Cardiac fibroblast (primary cell): ENCODE data around the gene PCED1B.
"Not testable (repeated sequence)": the region's sequence is repeated elsewhere in the genome, so short reads cannot be mapped to it uniquely, and the experiment has no call there.

Source experiments
- DNase-seq, 2 donors: peaks; one replicate each; pipeline versions ENCODE4 v3.0.0 to v3.0.0-alpha.2; 2010; ENCODE audit warnings: low read depth in 2 of 2
- H3K4me3 ChIP-seq, 2 donors: replicated peaks in 1 of 2; 1 replicate in 1 of 2; 2 replicates in 1 of 2; pipeline ENCODE4 v1.5.1; 2011; ENCODE audit warnings: low read depth in 2 of 2, low read length in 2 of 2, mild to moderate bottlenecking in 2 of 2, moderate library complexity in 1 of 2
- TF ChIP-seq, protein P1 (sequence below): IDR thresholded peaks from one replicate; pipeline ENCODE4 v1.5.1; 2011; ENCODE audit warnings: low read depth, mild to moderate bottlenecking, low read length, inconsistent platforms

Gene PCED1B

GRCh38 chr12:47035484-47035883 is 43.9 kb upstream of the PCED1B start:
- DNase-seq: no peak
- H3K4me3 ChIP-seq: no peak overlapping the region
- TF ChIP-seq, protein P1, sequence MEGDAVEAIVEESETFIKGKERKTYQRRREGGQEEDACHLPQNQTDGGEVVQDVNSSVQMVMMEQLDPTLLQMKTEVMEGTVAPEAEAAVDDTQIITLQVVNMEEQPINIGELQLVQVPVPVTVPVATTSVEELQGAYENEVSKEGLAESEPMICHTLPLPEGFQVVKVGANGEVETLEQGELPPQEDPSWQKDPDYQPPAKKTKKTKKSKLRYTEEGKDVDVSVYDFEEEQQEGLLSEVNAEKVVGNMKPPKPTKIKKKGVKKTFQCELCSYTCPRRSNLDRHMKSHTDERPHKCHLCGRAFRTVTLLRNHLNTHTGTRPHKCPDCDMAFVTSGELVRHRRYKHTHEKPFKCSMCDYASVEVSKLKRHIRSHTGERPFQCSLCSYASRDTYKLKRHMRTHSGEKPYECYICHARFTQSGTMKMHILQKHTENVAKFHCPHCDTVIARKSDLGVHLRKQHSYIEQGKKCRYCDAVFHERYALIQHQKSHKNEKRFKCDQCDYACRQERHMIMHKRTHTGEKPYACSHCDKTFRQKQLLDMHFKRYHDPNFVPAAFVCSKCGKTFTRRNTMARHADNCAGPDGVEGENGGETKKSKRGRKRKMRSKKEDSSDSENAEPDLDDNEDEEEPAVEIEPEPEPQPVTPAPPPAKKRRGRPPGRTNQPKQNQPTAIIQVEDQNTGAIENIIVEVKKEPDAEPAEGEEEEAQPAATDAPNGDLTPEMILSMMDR: no peak

DNA sequence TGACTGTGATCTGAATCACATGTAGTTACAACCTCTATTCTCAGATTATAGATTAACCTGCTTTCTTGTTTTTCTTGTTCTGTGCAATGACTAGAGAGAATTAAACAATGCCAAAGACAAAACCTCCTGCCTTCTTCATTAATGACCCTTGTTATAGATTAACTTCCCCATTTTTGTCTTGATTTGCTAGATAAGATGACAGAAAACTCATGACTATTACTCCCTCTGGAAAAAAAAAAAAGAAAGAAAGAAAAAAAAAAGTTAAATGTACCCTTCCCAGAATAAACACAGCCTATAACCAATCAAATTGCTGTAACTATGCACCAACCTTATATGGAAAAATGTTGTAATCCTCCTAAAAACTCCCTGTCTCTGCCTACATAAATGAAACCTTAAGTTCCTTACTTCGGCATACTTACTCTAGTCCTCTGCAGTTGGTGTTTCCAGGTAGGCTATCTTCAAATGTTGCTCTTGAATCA is 41.1 kb upstream of the PCED1B start:
- TF ChIP-seq, protein P1: no peak
- DNase-seq: peak in 1 of 2 donors; percentile 31
- H3K4me3 ChIP-seq: no peak overlapping the region

- H3K4me3 ChIP-seq: no peak overlapping the region
- TF ChIP-seq, protein P1: no peak
- DNase-seq: no peak
Measured at GRCh38 chr12:47039079-47039478, 40.3 kb upstream of the PCED1B start.

GRCh38 chr12:47039756-47040155 is 39.7 kb upstream of the PCED1B start:
- DNase-seq: no peak
- TF ChIP-seq, protein P1: no peak
- H3K4me3 ChIP-seq: no peak overlapping the region

DNA sequence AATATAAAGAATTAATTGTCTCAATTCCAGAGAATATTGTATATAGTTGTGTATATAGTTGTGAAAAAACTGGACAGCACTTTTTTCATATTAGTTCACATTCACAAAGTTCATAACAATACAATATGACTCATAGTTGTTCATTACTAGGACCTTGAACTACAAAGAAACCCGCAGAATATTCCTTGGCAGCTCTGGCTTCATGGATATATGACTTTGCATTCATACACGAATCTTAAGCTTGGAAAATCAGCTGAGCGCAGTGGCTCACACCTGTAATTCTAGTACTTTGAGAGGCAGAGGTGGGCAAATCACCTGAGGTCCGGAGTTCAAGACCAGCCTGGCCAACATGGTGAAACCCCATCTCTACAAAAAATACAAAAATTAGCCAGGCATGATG is 38.1 kb upstream of the PCED1B start:
- H3K4me3 ChIP-seq: no peak overlapping the region
- TF ChIP-seq, protein P1: no peak
- no peak for DNase-seq

GRCh38 chr12:47048541-47048940 is 30.9 kb upstream of the PCED1B start:
- no peak overlapping the region for H3K4me3 ChIP-seq
- TF ChIP-seq, protein P1: no peak
- no peak for DNase-seq

DNA sequence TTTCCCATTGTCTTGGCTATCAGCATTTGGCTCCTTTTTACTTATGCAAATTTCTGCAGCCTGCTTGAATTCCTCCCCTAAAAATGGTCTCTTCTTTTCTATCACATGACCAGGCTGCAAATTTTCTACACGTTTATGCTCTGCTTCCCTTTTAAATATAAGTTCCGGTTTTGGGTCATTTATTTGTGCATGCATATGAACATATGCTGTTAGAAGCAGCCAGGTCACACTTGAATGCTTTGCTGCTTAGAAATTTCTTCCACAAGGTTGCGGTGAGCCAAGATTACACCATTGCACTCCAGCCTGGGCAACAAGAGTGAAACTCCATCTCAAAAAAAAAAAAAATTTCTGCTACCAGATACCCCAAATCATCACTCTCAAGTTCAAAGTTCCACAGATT is 28.1 kb upstream of the PCED1B start:
- H3K4me3 ChIP-seq, DNase-seq: not testable (repeated sequence)
